Esophagus muscularis mucosa (tissue), 4 donors: ENCODE measurements around the gene ZNF598. TPM values are rescaled to one million over a fixed set of nuclear protein-coding genes. Genes with fewer than 3 reads are reported as not detected.
A peak's percentile ranks its signal among the peaks of the same experiment; 100 is the strongest.
"Not testable (repeated sequence)": the region's sequence is repeated elsewhere in the genome, so short reads cannot be mapped to it uniquely, and the experiment has no call there.

Experiments used
- DNase-seq: peaks from one replicate; pipeline ENCODE4 v3.0.0-alpha.2; 2017; ENCODE audit errors: extremely low spot score
- H3K27ac ChIP-seq, 4 donors: fragments of 200-600 bp; sonication (generic); replicated peaks in 1 of 4; 1 replicate in 3 of 4; 2 replicates in 1 of 4; pipeline ENCODE4 v1.5.1; 2016 to 2019; ENCODE audit warnings: mild to moderate bottlenecking in 1 of 4
- H3K27me3 ChIP-seq, 4 donors: fragments of 200-600 bp; sonication (generic); one replicate each; pipeline versions ENCODE4 v1.5.1 to v1.6.0; 2016 to 2019
- H3K36me3 ChIP-seq, 4 donors: fragments of 200-600 bp; sonication (generic); one replicate each; pipeline ENCODE4 v1.5.1; 2016 to 2019
- H3K4me1 ChIP-seq, 4 donors: fragments of 200-600 bp; sonication (generic); one replicate each; pipeline ENCODE4 v1.5.1; 2016 to 2019
- H3K4me3 ChIP-seq, 4 donors: fragments of 200-600 bp; sonication (generic); 1 replicate in 2 of 4; 2 replicates in 2 of 4; pipeline ENCODE4 v1.5.1; 2016 to 2019; ENCODE audit warnings: mild to moderate bottlenecking in 4 of 4, moderate library complexity in 1 of 4
- H3K9me3 ChIP-seq, 4 donors: fragments of 200-600 bp; sonication (generic); 1 replicate in 3 of 4; 2 replicates in 1 of 4; pipeline ENCODE4 v1.5.1; 2016 to 2019
- CTCF ChIP-seq, 3 experiments: fragments of 200-600 bp in 2 of 3; fragments of 450-650 bp in 1 of 3; sonication (generic) in 2 of 3; IDR thresholded peaks; one replicate each; pipeline ENCODE4 v1.5.1; 2017 to 2019; ENCODE audit warnings: antibody characterized with exemption in 3 of 3, mild to moderate bottlenecking in 2 of 3, moderate library complexity in 1 of 3
- EP300 ChIP-seq: sonication (generic); formaldehyde crosslinking; IDR thresholded peaks from one replicate; pipeline ENCODE4 v1.6.1; 2017; ENCODE audit warnings: antibody characterized with exemption
- POLR2A ChIP-seq: fragments of 450-650 bp; IDR thresholded peaks from one replicate; pipeline ENCODE4 v1.6.1; 2017; ENCODE audit warnings: antibody characterized with exemption, moderate library complexity, mild to moderate bottlenecking, low read depth
- POLR2AphosphoS5 ChIP-seq, 2 donors: sonication (generic); formaldehyde crosslinking; IDR thresholded peaks; one replicate each; pipeline ENCODE4 v1.6.1; 2017; ENCODE audit warnings: antibody characterized with exemption in 2 of 2
- WGBS: methylation state at CpG from one replicate; pipeline ENCODE4 v1.1.5; 2018; 5-methylcytosine and 5-hydroxymethylcytosine counted together
- intact Hi-C: fragments of 100-400 bp; cut with DNase I; formaldehyde crosslinking; loops from one replicate; pipeline ENCODE4 v1.15.1; 2023
- total RNA-seq, 4 donors: library from RNA; depleted of rRNA; stranded (reverse); fragments of >200 nt; gene quantifications; one replicate each; pipeline versions ENCODE4 v1.1.0 to v1.2.1, GENCODE V29; 2016

ZNF598 gene
- total RNA-seq, 4 donors from 2014 or later, result 23.3 to 46.5 (median 34.9) TPM

DNA sequence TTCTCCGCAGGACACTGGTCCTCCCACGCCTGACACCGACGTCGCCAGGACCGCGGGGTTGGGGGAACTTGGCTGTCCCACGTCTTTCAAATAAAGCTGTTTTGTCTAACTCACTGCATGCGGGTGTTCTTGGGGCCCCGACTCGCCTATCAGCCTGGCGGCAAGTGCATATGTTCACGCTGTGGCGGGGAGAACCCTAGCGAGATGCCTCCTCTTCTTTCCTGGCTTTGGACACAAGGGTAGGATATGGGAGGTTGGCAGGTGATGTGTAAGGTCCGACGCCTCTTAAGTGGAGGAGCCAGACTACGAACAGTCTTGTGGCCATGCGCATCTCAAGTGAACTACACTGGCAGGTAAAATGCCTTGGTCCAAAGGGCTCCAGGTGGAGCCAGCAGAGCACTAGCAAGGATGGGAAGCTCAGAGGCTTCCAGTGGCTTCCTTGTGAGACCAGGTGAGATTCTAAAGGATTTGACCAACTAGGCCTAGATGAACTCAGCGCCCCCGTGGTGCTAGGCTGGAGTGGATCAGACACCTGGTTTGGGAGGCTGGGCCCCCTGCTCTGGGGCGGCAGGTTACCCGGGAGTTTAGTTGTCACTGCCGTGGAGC, 44.1 kb downstream of the ZNF598 start:
- intact Hi-C loops, result no loop called here
- Histone ChIP-seq H3K36me3 (peaks cover 25 to 35% (median 26%) of the 10 kb centered on the region in 4 donors), H3K9me3 (no peaks in the 10 kb centered on the region), H3K27me3 (no peaks in the 10 kb centered on the region), H3K4me3 (peak overlapping the region; percentile 74 to 100 (median 92)), H3K27ac (peak overlapping the region; percentile 93 to 99 (median 98)), H3K4me1 (peaks cover 31 to 52% (median 36%) of the 10 kb centered on the region in 4 donors)
- DNase-seq, result no peak
- WGBS, result 9% methylated on average over 19 of the region's 24 CpGs
- no peak for TF ChIP-seq EP300
- no peak for TF ChIP-seq POLR2AphosphoS5 (IDR thresholded peaks at IDR 0.05)
- TF ChIP-seq POLR2A, result no peak
- no peak for TF ChIP-seq CTCF (IDR thresholded peaks at IDR 0.05)

DNA sequence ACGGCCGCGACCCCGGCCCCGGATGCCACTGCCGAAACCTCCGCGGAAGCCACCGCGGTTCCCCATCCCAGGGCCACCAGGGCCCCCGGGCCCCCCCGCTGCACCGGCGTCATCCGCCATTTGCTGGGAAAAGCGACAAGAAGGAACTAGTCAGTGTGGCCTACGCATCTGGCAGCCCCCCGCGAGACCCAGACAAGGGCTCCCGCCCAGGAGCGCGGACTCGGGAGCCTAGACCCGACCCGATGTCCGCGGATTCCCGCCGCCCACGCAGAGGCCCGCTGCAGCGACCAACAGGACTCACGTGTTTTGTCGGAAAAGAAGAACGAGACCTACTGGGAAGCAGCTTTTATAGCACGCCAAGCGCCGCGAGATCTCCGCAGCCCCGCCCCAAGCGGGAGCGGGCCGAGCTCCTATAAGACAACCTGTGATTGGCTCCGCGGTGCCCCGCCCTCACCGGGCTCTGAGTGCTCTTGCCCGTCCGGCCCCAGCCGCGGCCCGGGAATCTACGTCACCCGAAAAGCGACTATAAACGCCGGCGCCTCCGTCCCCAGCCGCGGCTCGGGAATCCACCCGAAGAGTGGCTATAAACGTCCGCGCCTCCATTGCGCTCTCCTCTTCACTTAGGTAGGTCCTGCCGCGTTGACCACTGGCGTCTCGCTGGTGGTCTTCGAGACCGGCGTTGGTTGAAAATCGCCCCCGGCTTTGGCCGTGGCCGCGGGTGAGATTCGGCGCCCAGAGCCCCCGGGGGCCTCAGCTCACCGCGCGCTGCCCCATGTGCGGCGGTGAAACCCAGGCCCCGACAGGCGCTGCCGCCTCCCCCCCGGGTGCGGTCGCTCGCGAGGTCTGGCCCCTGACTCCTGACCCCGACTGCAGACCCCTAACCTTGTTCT, 44.9 kb downstream of the ZNF598 start, which contains the start of gene RPS2:
Gene RPS2 (minus strand): TSS at position 321 of the 890 bp plus-strand sequence. CDS start 201 bp downstream, at position 120.
- peak within 1 kb of the TSS; percentile 74 to 100 (median 92) for H3K4me3 ChIP-seq
- peak; percentile 100 for DNase-seq
- H3K4me1 ChIP-seq, result peaks cover 38 to 58% (median 43%) of the 10 kb centered on the region in 4 donors
- under 1% methylated on average over 29 of the region's 97 CpGs for WGBS
- intact Hi-C loops, result no loop called here
- no peaks in the 10 kb centered on the region for H3K27me3 ChIP-seq
- peak; percentile 96 to 100 for TF ChIP-seq POLR2AphosphoS5 (IDR thresholded peaks at IDR 0.05)
- peak in 2 of 3 experiments; percentile 23 to 27 for TF ChIP-seq CTCF (IDR thresholded peaks at IDR 0.05)
- peak; percentile 14 for TF ChIP-seq EP300
- TF ChIP-seq POLR2A, result peak; percentile 97
- H3K27ac ChIP-seq, result peak within 1 kb of the TSS; percentile 93 to 99 (median 98)
- H3K9me3 ChIP-seq, result no peaks in the 10 kb centered on the region
- H3K36me3 ChIP-seq, result peaks cover 25 to 35% (median 26%) of the 10 kb centered on the region in 4 donors

GRCh38 chr16:1963806-1964505, 45.7 kb downstream of the ZNF598 start:
- intact Hi-C loops, result no loop called here
- Histone ChIP-seq H3K27me3 (no peaks in the 10 kb centered on the region), H3K27ac (peak overlapping the region; percentile 93 to 99 (median 98)), H3K36me3 (peaks cover 25 to 35% (median 26%) of the 10 kb centered on the region in 4 donors), H3K9me3 (no peaks in the 10 kb centered on the region), H3K4me1 (peaks cover 40 to 61% (median 47%) of the 10 kb centered on the region in 4 donors), H3K4me3 (peak overlapping the region; percentile 74 to 100 (median 92))
- TF ChIP-seq POLR2A (no peak), CTCF (IDR thresholded peaks at IDR 0.05) (peak in 1 of 3 experiments; percentile 21), POLR2AphosphoS5 (IDR thresholded peaks at IDR 0.05) (no peak)
- no peak for DNase-seq
- 16% methylated on average over 29 of the region's 44 CpGs for WGBS

DNA sequence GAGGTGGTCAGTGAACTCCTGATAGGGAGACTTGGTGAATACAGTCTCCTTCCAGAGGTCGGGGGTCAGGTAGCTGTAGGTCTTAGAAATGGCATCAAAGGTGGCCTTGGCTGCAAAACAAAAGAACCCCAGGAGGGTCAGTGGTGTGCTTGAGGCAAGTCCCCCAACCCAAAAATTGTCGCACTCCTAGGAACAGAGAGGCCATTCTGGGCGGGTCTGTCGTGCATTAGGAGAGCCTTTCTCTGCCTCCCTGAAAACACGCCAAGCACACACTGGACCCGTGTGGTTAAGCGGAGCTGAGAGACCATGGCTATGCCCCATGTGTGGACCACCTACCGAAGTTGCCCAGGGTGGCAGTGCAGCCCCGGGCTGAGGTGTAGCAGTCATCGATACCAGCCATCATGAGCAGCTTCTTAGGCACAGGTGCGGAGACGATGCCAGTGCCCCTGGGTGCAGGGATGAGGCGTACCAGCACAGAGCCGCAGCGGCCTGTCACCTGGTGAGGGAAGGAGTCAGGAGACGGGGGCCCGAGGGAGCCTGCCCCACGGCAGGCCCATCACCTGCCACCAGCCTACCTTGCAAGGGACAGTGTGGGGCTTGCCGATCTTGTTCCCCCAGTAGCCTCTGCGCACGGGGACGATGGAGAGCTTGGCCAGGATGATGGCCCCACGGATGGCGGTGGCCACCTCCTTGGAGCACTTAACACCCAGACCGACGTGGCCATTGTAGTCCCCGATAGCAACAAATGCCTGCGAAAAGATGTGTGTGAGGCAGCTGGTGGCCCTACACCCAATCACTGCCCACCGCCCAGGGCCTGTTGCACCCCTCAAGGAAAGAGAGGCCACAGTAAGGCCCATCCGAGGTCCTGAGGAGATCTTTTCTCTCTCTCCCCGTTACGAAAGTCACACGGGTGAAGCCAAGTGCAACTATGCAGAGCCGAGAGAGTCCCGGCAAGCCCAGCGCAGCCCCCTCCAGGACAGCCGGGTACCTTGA, 47.2 kb downstream of the ZNF598 start:
- Histone ChIP-seq H3K36me3 (peaks cover 25 to 35% (median 26%) of the 10 kb centered on the region in 4 donors), H3K4me1 (peaks cover 43 to 71% (median 51%) of the 10 kb centered on the region in 4 donors), H3K4me3 (peak overlapping the region in 1 of 4 donors; percentile 94), H3K27ac (peak overlapping the region in 1 of 4 donors; percentile 44)
- 89% methylated on average over 16 of the region's 37 CpGs for WGBS
- DNase-seq, intact Hi-C loops, H3K27me3 ChIP-seq, H3K9me3 ChIP-seq: not testable (repeated sequence)
